Hypothalamus (tissue), 51 donors: ENCODE measurements around the gene DHRSX.
"Not testable (repeated sequence)": the region's sequence is repeated elsewhere in the genome, so short reads cannot be mapped to it uniquely, and the experiment has no call there.

Experiments
- DNase-seq, 51 donors: peaks; one replicate each; lab custom pipeline; 2025; lab: John Stamatoyannopoulos, UW

Gene DHRSX

DNA sequence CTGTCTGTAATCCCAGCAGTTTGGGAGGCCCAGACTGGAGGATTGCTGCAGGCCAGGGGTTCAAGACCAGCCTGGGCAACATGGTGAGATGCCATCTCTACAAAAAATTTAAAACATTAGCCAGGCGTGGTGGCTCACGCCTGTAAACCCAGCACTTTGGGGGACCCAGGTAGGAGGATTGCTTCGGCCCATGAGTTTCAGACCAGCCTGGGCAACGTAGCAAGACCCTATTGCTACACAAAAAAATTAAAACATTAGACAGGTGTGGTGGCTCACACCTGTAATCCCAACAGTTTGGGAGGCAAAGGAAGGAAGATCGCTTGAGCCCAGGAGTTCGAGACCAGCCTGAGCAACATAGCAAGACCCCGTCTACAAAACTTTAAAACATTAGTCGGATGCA lies 1.3 kb downstream of the DHRSX start:
- DNase-seq = no peak

DNA sequence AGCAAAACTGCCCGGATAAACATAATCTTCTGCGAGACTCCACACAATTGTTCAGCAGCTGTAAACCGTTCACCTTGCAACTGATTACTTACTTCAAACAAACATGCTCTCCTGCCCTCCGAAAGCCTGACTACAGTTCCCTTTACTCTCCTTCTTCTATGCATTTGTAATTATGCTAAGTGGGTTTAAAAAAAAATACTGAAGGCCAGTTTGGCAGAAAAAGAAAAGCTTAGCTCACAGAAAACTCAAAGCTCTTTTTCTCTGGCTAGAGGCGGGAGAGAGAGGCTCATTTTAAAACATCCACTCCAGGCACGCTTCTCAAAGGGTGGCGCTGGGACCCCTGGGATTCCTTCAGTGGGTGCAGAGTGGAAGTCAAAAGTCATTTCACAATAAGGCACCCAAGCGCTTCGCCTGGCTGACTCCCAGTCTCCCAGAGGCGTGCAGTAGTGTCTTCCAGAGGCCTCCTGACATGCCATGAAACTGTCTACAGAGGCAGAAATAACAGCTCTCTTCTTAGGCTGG lies 1.9 kb downstream of the DHRSX start:
- DNase-seq = no peak

DNA sequence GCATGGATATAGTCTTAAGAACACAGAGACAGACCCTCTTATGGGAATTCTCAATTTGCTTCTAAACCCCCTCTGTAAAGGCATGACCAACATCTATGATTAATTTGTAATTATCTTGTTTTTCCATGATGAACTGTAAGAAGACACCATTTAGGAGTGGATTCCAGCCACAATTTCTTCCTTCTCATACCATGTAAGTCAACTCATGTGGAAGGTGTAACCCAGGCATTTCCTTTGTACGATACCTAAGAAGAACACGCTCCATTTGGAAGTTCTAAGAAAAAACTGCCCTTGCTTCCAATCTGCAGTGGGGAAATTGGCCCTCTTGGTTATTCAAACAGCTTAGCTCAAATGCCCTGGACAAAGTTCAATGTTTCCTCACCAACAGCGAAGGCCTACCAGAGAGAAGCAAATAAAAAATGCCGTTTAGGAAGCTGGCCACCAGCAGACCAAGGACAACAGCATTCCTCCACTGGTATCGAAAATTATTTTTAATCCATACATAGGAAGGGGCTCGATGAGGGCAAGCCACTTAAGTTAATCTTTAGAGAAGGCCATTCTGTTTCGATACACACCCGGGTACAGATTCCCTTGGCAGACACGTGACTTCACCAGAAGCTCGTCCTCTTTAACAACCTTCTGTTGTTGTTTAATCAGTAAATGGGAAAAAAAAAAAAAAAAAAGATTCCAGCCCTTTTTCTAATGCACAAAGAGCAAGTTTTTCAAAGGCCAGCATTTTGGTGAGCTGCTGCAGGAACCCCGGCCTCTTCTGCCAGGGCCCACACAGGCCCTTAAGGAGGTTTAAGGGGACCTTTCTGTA lies 2.6 kb downstream of the DHRSX start:
- DNase-seq = no peak

DNA sequence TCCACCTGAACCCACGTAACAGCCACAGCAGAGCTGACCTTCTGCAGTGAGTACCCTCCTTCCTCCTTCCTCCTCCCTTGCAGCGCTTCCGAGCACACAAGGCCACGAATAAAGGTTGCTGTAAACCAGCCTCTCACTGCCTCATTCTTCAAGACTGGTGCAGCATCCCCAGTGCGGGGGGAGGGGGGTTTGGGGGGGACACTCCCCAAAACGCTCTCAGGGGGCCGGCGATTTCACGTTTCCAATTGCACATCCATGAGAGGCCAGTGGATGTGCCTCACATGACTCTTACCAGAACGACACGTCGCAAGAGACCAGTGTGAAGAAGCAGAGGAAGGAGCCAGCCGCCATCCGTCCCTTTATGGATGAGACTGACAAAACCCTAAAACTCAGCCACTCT lies 5.2 kb downstream of the DHRSX start:
- DNase-seq = no peak

DNA sequence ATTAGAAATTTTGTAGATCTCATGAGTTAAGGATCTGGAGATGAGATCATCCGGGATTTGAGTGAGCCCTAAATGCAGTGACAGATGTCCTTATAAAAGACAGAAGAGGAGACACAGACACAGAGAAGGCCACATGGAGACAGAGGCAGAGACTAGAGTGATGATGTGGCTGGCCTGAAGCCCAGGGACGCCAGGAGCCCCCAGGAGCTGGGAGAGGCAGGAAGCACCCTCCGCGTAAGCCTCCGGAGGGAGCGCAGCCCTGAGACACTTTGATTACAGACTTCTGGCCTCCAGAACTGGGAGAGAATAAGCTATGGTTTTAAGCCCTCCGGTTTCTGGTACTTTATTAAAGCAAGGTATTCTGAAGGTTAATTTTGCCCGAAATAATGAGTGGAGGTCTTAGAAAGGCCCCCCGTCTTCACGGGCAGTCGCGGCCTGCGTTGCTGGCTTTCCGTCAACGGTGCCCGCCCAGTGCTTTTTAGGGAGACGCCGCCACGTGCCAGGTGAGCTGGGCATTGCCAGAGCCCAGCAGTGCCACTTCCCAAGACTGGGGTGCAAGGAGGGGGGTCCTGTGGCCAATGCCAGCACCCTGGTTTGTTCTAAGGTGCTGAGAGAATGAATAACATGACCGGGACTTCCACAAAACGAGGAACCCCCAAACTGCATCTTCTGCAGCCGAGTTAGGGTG lies 8.1 kb downstream of the DHRSX start:
- DNase-seq = no peak

DNA sequence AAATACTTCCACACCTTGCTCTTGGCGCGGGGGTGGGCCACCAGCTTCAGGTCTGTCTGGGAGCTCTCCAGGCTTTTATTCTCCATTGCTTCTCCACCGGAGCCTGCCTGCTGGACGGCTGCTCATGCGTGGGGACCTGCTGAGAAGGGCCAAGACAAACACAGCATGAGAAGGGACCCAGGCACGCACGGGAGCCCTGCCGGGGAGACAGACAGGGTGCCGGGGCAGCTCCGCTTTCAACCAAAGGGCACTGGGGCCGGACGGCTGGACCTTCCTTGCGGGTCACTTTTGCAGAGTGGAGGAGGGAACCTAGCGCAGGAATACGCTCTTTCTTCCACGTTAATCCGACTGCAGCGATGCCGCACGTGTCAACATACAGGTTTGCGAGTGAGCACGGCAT lies 10.1 kb downstream of the DHRSX start:
- DNase-seq = no peak

DNA sequence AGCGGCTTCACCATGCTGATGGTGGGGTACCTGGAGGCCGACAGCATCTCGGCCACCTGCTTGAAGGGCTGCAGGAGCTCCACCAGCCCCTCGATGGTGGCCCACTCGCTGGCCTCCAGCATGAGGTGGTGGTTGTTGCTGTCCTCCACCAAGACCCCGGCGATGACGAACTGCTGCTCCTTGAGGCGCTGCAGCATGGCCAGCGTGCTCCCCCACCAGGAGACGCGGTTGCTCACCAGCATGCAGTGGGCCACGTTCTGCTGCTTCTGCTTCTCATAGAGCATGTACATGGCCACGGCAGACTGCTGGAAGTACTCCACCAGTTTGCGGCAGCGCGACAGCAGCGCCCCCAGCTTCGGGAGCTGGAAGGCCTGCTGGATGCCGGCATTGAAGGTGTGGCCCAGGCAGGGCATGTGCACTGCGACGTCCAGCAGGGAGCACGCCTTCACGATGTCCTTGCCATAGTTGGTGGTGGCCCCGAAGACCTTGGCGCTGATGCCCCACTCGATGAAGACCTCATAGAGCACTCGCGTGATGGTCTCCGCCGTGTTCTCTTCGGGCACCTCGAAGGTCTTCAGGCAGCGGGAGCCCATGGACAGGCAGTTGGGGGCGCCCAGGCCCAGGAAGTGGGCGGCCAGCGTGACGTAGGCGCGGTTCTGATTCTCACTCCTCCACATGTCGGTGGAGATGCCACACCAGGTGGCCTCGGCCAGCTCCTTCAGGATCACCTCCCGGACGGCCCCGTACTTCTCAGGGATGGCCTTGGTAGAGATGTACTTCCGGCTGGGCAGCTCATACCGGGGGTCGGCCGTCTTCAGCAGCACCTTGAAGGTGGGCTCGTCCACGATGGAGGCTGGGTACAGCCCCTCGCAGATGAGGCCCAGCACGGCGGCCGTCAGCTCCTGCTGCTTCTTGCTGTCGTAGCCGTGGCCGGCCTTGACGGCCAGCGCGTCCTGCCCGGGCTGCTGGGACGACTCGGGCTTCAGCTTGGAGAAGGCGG lies 11.0 kb downstream of the DHRSX start:
- DNase-seq = no peak

DNA sequence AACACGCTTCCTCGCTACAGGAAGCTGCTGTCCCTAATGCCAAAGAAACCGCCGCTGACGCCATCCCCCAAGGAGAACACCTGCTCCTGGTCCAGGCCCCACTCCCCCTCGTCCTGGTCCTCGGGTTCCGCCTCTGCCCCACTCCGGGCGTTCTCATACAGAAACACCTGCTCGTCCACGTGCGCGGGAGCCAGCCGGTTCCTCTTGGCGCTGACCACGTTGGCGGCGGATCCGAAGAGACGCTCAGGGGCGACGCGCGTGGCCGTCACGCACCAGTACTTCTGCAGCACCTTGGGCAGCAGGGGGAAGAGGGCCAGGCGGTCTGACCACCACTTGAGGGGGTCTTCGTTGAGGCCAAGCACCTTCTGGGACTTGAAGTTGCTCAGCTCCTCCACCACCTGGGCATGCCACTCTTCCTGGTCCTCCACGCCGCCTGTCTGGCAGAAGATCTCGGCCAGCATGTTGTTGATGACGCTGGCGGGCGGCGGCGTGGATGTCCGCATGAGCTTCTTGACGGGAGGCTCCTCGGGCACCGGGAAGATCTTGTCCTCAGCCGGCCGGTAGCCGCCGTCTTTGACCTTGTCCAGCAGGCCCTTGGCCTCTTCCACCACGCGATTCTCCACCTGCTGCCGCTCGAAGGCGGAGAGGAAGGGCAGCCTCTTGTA lies 12.0 kb downstream of the DHRSX start:
- no peak for DNase-seq

DNA sequence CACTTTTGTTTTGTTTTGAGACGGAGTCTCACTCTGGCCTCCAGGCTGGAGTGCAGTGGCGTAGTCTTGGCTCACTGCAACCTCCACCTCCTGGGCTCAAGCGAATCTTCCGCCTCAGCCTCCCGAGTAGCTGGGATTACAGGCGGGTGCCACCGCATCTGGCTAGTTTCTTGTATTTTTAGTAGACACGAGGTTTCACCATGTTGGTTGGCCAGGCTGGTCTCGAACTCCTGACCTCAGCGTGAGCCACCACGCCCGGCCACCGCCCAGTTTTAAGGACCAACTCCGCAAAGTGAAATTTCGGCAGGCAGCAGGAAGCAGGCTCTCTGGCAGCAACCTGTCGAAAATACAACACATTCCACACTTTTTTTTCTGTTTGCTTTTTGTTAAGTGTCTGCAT lies 13.4 kb downstream of the DHRSX start:
- no peak for DNase-seq

DNA sequence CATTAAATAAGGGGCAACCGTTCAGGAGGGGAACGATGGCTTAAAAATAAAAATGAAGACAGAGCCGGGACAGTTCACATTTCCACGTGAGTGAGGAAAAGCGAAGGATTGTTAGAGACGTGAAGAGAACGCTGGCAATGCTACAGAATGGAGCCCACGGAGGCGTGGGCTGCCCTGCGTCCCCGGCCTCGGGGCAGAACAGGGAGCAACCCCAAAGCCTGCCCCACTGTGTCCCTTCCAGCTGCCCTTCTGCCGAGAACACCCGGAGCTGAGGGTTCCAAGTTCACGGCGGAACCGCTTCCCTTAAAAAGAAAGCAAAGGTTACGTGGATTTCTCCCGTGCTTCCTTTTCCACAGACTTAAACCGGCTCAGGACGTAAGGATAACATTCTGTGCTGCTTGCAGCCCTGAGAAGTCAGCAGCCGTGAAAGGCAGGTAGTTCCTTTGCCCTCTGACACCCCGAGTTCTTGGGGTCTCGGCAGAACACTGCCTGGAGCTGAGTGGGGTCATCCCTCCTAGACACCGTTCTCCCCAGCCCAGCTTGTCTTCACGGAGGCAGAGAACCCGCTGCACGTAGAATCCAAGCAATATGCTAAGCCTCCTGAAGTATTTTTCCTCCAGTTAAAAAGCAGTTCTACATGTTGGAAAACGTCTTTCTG lies 14.2 kb downstream of the DHRSX start:
- no peak for DNase-seq

DNA sequence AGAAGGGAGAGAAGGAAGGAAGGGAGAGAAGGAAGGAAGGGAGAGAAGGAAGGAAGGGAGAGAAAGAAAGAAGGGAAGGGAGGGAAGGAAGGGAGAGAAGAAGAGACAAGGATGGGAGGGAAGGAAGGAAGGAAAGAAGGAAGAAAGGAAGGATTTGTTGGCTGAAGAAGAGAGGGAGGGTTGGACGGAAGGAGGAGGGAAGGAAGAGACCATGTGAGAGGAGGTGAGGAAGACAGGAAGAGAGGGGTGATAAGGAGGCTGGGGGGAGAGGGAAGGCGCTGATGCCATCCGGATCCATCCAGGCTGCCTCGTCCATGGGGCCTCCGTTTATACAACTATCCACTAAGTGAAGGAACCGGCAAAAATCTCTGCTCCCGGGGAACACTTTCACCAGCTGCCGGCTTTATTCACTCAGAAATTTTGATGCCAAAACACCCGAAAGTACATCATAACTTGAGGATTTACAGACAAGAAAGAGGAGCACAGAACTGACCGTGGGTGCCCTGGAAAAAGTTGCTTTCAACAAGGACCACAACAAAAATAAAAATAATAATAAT lies 14.9 kb downstream of the DHRSX start:
- no peak for DNase-seq

DNA sequence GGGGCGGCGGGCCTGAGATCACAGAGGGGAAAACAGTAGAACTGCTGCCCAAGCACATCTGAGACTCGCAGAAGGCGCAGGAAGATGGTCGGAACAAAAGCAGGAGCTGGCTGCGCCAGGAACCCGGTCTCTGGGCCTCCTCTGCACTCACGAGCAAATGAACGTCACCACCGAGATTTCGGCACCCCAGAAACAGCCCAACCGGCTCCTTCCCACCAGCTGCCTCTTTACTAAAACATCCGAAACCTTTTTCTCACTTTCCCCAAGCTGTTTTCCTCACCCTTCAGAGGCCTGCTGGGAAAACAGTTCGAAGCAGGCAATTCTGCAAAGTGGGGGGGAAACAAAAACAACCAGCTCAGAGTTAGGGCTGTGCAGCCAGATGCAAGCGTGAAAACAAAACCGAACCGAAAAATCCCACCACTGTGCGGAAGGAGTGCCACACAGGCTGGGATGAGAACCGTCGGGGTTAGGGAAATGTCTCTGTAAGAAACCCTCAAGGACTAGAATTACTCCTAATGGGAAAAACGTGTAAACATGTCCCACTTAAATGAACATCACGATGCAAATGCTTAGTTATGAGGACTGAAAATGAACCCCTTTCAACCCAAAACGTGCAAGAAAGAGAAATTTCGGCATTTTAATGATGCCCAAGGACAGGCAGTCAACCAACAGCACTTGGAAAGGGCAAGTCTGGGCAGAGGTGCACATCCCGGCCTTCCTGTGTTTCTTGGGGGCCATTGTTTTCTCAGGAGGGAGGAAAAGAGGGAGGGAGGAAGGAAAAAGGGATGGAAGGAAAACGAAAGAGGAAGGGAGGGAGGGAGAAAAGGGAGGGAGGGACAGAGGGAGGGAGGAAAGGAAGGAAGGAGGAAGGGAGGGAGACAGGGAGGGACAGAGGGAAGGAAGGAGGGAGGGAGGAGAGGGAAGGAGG lies 15.8 kb downstream of the DHRSX start:
- DNase-seq = no peak

DNA sequence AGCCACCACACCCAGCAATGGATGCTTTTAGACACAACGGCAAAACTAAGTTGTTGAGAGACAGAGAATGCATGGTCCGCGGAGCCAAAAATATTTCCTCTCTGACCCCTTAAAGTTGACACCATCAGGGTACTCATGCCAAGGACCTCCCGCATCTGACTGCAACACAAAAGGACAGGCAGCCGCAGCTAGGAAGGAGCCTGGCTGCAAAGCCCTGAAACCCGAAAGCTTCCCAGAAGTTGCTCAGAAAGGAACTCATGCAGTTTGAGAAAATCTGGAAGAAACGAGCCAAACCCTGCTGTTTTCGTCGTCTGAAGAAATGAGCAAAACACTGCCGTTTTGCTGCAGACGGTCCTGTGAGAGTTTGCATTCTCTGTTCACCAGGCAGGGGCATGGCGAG lies 16.5 kb downstream of the DHRSX start:
- no peak for DNase-seq

DNA sequence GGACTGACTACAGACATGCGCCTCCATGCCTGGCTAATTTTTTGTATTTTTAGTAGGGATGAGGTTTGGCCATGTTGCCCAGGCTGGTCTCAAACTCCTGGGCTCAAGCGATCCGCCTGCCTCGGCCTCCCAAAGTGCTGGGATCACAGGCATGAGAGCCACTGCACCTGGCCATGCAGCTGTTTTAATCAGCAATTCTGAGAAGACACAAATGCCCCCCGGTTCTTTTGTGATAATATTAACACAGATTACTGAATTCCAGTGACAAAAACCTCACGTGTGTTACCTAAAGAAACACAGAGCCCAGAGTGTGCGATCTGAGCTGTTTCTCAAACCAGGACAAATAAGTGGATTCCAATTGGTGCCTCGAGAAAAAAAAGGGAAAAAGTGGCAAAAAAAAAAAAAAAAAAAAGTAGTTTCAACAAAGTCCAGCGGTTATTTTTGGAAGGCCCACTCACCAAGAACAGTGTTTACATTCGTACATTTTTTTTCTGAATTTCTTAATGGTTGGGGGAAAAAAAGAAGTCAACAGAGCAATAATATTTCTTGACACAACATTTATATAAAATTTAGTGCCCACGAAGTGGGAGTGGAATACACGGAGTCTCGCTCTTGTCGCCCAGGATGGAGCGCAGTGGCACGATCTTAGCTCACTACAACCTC lies 17.2 kb downstream of the DHRSX start:
- no peak for DNase-seq

DNA sequence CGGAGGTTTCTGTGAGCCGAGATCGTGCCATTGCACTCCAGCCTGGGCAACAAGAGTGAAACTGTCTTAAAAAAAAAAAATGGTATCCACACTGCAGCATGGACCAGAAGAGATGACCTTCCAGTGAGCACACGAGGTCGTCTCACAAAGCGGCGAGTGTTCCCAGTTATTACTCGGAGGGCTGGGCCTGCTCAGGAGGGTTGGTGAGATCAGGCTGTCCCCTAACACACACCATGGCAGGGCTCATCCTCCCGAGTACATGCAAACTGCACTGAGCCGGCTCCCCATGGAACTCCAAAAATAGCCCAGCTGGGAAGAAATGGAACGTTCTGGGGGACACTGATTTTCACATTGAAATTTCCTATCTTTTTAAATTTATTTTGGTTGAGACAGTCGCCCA lies 19.2 kb downstream of the DHRSX start:
- DNase-seq = not testable (repeated sequence)

DNA sequence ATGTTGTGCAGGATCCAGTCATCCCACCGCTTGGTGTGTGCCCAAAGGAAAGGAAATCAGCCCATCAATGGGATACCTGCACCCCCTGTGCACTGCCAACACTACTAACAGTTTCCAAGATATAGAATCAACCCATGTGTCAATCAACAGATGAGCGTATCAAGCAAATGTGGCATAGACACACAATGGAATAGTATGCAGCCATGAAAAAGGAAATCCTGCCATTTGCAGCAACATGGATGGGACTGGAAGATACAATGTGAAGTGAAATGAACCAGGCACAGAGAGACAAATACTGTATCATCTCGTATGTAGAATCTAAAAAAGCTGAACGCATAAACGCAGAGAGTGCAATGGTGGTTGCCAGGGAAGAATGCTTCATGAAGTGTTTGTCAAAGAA lies 20.8 kb downstream of the DHRSX start:
- not testable (repeated sequence) for DNase-seq

DNA sequence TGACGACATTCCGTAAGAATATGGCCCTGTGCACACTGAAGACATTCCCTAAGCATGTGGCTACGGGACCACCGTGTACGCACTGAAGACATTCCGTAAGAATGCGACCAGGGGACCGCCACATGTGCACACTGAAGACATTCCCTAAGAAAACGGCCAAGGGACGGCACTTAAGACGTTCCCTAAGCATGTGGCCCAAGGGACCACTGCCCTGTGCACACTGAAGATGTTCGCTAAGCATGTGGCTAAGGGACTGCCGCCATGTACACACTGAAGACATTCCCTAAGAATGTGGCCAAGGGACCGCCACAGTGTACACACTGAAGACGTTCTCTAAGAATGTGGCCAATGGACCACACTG lies 21.4 kb downstream of the DHRSX start:
- no peak for DNase-seq
